Astrocyte of the cerebellum (primary cell): ENCODE data around the gene MAG.

Source experiments
- DNase-seq: peaks from one replicate; pipeline ENCODE4 v3.0.0-alpha.2; 2011; ENCODE audit warnings: low read depth
- H3K4me3 ChIP-seq: 2 replicates; pipeline ENCODE4 v1.5.1; 2011; ENCODE audit warnings: mild to moderate bottlenecking, low read depth, low read length, moderate library complexity
- in situ Hi-C: cut with HindIII; loops from 2 replicates; pipeline ENCODE4 v1.10.0; 2017; ENCODE audit warnings: low sequenced_read_pairs
- TF ChIP-seq, protein P1 (sequence below): IDR thresholded peaks from 2 replicates; pipeline ENCODE4 v1.5.1; 2012; ENCODE audit warnings: low read length, low read depth, moderate library complexity, mild to moderate bottlenecking; ENCODE audit errors: missing control alignments

MAG gene

DNA sequence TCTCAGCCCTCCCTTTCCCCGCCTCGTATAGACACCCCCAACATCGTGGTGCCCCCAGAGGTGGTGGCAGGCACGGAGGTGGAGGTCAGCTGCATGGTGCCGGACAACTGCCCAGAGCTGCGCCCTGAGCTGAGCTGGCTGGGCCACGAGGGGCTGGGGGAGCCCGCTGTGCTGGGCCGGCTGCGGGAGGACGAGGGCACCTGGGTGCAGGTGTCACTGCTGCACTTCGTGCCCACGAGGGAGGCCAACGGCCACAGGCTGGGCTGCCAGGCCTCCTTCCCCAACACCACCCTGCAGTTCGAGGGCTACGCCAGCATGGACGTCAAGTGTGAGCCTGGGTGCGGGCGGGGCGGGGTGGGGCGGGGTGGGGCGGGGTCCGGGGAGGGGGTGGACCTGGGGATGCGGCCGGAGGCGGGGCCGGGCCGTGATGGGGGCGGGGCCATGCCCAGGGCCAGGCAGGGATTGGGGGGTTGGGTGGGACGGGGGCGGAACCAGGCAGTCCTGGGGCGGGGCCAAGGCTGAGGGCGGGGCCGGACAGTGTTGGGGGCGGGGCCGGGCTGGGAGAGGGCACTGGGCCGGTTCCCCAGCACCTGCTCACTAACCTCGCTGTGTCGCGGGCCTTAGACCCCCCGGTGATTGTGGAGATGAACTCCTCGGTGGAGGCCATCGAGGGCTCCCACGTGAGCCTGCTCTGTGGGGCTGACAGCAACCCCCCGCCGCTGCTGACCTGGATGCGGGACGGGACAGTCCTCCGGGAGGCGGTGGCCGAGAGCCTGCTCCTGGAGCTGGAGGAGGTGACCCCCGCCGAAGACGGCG is 7.8 kb downstream of the MAG start:
- DNase-seq: no peak
- H3K4me3 ChIP-seq: no peak overlapping the region
- TF ChIP-seq, protein P1, sequence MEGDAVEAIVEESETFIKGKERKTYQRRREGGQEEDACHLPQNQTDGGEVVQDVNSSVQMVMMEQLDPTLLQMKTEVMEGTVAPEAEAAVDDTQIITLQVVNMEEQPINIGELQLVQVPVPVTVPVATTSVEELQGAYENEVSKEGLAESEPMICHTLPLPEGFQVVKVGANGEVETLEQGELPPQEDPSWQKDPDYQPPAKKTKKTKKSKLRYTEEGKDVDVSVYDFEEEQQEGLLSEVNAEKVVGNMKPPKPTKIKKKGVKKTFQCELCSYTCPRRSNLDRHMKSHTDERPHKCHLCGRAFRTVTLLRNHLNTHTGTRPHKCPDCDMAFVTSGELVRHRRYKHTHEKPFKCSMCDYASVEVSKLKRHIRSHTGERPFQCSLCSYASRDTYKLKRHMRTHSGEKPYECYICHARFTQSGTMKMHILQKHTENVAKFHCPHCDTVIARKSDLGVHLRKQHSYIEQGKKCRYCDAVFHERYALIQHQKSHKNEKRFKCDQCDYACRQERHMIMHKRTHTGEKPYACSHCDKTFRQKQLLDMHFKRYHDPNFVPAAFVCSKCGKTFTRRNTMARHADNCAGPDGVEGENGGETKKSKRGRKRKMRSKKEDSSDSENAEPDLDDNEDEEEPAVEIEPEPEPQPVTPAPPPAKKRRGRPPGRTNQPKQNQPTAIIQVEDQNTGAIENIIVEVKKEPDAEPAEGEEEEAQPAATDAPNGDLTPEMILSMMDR: no peak
- in situ Hi-C loops: no loop called here

DNA sequence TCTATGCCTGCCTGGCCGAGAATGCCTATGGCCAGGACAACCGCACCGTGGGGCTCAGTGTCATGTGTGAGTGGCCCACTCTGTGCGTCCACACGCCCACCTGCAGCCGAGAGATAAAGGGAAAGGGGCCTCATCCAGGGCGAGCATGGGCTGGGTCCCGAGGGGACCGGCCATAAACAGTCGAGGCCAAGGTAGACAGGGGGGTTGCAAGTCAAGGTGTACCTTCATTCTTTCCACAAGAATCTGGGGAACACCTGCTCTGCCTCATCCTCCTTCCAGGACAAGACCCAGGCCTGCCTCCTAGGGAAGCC is 8.3 kb downstream of the MAG start:
- no peak for DNase-seq
- in situ Hi-C loops: no loop called here
- no peak overlapping the region for H3K4me3 ChIP-seq
- TF ChIP-seq, protein P1: no peak

DNA sequence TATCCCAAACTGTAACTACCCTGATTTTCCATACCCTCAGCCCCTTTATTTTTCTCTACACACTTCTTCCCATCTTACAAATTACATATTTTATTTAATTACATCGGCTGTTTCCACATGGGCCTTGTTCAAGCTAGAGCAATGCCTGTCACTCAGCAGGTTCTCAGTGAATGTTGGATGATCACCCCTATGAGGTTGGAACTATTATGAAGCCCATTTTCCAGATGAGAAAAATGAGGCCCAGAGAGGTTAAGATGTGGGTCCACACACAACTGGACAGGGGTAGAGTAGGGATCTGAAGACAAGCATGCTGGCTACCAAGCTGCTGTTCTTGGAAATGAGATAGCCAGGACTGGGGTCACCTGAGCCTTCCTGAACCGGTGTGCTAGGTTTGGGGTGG is 10.0 kb downstream of the MAG start:
- no peak overlapping the region for H3K4me3 ChIP-seq
- in situ Hi-C loops: no loop called here
- TF ChIP-seq, protein P1: no peak
- DNase-seq: no peak

DNA sequence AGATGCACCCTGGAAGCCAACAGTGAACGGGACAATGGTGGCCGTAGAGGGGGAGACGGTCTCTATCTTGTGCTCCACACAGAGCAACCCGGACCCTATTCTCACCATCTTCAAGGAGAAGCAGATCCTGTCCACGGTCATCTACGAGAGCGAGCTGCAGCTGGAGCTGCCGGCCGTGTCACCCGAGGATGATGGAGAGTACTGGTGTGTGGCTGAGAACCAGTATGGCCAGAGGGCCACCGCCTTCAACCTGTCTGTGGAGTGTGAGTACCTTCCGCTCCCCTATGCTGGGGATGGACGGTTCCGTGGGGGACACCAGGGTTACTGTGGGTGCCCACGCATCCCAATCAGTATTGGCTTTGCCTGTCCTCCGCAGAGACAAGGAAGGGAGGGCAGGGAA is 10.5 kb downstream of the MAG start:
- in situ Hi-C loops: no loop called here
- TF ChIP-seq, protein P1: no peak
- no peak overlapping the region for H3K4me3 ChIP-seq
- no peak for DNase-seq

DNA sequence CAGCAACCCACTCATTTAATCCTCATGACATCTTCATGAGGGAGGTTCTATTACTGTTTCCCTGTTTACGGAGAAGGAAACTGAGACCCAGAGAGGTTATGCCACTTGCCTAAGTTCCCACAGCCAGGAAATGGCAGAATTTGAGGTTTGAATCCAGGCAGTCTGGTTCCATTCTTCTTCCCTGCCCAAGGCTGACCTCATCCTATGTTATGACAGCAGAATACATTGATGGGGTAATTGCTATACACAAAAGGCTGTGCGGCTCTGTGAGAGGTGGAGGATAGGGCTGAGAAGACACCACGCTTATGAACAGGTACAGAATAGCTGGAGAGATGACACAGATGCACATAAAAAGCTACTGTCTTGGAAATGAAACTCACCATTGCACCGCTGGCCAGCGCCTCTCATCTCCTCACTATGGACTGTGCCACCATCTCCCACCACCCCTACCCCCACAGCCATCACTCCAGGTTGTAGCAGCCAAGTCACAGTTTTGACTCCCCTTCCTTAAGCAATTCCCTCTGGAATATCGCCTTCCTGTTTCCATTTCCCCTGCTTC is 11.5 kb downstream of the MAG start:
- no peak for DNase-seq
- no peak overlapping the region for H3K4me3 ChIP-seq
- in situ Hi-C loops: no loop called here
- TF ChIP-seq, protein P1: no peak

DNA sequence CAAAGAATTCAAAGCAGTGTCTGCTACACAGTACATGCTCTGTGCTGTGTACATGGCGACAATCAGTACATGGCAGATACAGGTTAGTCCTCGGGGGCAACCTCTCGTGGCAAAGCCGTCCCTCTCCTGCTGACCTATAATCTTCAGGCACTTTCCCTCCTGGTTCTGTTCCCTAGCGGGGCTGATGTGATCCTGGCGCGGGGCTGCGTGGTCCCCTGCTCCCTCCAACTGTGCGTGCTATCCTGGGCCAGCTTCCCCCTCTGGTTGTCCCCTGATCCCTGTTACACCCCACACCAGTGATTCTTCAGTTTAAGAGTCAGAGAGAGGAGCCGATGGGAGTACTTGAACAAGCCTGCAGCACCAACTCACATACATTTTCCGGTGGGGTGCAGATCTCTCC is 12.1 kb downstream of the MAG start:
- H3K4me3 ChIP-seq: no peak overlapping the region
- TF ChIP-seq, protein P1: no peak
- in situ Hi-C loops: no loop called here
- no peak for DNase-seq

DNA sequence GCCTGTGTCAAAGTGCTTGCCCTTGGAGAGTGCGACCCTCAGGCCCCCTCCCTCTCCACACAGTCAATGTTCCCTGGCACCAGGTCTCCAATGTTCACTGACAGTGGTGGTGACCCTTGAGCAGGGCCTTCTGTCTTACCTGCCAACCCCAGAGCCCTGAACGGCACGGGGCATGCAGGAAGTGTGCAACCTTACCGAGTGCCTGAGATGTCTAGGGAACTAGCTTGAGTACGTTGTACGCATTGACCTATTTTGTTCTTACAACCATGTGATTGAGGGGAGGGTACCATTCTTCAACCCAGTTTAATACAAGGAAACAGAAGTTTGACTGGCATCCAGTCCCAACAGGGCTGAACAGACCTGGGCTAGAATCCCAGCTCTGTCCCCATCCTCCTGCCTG is 13.2 kb downstream of the MAG start:
- H3K4me3 ChIP-seq: no peak overlapping the region
- no peak for DNase-seq
- in situ Hi-C loops: no loop called here
- TF ChIP-seq, protein P1: no peak
